Measurements from ENCODE around the gene IGSF23.
"Not testable (repeated sequence)": the region's sequence is repeated elsewhere in the genome, so short reads cannot be mapped to it uniquely, and the experiment has no call there.

Gene IGSF23

DNA sequence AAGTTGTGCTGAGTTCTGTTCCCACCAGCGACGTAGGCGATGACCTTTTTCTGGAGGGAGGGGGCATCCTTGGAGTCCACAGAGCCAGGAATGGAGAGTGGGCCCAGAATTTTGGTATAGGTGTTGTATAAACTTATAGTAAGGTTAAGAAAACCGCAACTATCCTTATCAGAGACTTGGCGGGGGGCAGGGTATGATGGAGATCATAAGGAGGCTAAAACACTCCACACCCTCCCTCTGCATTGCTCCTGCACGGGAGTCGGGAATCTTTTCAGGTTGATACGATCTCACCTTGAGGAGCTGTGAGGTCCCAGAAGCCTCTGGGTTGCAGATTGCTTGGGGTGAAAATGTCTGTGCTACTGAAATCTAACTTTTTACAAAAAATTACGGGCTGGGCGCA lies 51.6 kb downstream of the IGSF23 start:
- DNase-seq (ENCODE audit: low read depth in 2 of 2) = no peak

GRCh38 chr19:44666852-44667556 lies 53.6 kb downstream of the IGSF23 start:
- no peak for DNase-seq (ENCODE audit: low read depth in 2 of 2)

DNA sequence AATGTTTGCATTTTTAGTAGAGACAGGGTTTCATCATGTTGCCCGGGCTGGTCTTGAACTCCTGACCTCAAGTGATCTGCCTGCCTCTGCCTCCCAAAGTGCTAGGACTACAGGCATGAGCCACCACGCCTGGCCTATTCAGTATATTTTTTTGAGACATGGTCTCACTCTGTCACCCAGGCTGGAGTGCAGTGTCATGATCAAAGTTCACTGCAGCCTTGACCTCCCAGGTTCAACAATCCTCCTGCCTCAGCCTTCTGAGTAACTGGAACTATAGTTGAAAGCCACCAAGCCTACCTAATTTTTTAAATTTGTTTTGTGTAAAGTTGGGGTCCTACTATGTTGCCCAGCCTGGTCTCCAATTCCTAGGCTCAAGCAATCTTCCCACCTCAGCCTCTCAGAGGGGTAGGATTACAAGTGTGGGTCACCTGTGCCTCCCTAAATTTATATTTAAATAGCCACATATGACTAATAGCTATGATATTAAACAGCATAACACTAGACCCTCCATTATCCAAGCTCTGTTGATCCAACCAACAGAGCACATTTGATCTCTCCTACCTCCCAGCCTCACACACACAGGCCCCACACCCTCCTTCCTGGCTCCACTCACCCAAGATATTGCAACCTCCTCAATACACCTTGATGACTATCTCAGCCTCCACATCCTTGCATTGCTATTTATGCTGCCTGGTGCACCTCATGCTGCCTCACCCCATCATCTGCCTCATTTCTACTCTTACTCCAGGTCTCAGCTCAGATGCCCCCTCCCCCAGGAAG lies 55.8 kb downstream of the IGSF23 start:
- no peak for DNase-seq (ENCODE audit: low read depth in 2 of 2)

- DNase-seq (ENCODE audit: low read depth in 2 of 2) = not testable (repeated sequence)
Observed at GRCh38 chr19:44670027-44670426, 56.7 kb downstream of the IGSF23 start.

DNA sequence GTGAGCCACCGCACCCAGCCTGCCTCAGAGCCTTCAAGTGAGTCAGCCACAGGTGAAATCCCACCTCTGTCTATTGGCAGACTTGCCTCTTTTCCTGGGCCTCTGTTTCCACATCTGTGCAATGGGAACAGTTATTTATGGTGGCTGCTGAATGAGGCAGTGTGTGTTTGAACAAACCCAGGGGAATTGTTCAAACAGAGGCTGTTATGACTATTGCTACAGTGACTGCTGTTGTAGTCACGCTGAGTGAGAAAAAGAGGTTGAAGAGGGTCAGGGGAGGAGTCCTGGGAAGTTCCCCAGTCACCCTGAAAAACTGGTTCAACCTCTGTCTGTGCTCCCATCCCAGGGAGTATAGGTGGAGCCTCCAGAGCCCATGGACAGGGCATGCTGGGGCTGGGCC lies 58.0 kb downstream of the IGSF23 start, which contains the start of gene CEACAM19:
TSS of gene CEACAM19 (plus strand) at position 83 of the 400 bp plus-strand sequence. CDS start 450 bp downstream, outside the sequence.
- no peak for DNase-seq (ENCODE audit: low read depth in 2 of 2)

- no peak for DNase-seq (ENCODE audit: low read depth in 2 of 2)
Observed at GRCh38 chr19:44672226-44672625, 58.9 kb downstream of the IGSF23 start.

DNA sequence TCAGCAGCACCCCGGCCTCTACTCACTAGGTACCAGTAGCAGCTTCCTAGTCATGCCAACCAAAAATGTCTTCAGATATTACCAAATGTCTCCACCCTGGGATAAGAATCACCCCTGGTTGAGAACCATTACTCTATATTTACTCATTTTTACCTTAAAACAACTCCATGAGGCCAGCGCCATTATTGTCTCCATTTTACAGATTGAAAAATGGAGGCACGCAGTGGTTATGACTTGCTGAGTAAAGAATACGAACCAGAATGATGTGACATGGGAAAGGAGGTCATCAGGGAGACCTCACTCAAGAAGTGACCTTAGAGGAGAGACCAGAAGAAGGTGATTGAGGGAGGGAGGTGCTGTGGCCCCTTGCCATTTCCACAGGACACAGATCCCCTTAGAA lies 60.1 kb downstream of the IGSF23 start:
- DNase-seq (ENCODE audit: low read depth in 2 of 2) = no peak

DNA sequence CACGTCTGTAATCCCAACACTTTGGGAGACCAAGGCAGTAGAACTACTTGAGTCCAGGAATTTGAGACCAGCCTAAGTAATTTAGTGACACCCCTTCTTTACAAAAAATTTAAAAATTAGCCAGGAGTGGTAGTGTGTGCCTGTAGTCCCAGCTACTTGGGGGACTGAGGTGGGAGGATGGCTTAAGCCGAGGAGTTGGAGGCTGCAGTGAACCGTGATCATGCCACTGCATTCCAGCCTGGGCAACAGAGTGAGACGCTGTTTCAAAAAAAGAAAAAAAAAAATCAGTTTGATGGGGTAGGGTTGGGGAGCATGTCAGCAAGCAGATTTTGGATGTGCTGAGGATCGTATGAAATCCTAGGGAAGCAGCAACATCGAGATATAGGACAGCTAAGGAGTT lies 62.2 kb downstream of the IGSF23 start:
- DNase-seq (ENCODE audit: low read depth in 2 of 2) = no peak

DNA sequence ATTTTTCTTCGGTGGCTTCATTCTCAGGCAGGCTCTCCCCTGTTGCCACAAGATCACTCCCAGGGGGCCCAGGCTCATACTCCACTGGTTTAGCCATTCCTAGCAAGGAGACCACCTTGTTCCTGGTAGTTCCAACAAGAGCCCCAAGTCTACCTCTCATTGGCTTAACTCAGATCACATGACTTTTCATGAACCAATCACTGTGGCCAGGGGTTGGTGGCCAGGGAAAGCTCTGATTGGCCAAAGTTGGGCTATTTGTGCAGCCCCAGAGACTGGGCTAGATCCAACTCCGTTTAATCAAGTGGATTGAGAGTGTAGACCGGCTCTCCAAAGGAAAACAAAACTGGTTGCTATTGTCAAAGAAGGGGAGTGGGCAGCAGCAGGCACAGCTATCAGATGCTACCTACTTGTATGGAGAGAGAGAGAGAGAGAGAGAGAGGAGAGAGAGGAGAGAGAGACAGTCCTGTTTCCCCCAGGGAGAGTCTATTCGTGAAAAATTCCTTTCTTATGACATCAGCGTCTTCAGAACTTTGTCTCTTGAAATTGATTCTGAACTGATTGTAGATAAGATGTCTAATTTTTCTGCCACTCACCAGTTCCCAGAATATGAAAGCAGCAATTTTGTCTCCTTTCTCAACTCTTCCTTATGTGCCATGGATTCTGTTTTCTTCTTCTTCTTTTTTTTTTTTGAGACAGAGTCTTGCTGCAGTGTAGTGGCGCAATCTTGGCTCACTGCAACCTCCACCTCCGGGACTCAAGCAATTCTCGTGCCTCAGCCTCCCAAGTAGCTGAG lies 63.9 kb downstream of the IGSF23 start:
- no peak for DNase-seq (ENCODE audit: low read depth in 2 of 2)

DNA sequence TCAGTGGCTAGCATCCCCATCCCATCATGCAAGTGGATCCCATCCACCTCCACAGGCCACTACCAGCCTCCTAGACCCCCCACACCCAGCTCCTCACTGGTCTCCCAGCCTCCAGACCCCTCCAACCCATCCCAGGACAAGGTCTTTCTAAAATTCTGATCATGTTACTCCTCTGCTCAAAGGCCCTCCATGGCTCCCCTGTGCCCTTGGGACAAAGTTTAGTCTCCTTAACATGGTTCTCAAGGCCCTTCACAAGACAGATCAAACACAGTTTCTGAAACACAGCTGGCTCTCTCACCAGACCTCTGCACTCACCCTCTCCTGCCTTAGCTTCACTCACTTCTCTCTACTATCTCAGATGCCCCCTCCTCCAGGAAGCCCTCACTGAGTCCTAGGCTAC lies 67.2 kb downstream of the IGSF23 start:
- no peak for DNase-seq (ENCODE audit: low read depth in 2 of 2)

GRCh38 chr19:44681992-44682790 lies 68.8 kb downstream of the IGSF23 start:
- DNase-seq (ENCODE audit: low read depth in 2 of 2) = no peak

DNA sequence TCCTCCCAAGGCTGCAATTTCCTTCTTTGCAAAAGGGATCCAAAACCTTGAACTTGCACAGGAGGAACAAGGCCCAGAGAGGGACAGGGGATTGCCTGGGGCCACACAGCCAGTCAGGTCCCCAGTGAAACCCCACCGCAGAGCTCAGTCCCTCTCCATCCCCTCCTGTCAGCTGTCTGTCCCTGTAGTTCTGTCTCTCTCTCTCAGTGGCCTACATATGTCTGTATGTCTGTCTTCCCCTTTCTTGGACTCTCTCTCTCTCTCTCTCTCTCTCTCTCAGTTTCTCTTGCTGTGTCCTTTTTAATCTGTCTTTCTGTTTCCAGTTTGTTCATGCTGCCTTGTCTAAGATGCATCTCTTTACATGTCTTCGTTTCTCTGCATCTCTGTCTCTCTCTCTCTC lies 69.4 kb downstream of the IGSF23 start:
- no peak for DNase-seq (ENCODE audit: low read depth in 2 of 2)

DNA sequence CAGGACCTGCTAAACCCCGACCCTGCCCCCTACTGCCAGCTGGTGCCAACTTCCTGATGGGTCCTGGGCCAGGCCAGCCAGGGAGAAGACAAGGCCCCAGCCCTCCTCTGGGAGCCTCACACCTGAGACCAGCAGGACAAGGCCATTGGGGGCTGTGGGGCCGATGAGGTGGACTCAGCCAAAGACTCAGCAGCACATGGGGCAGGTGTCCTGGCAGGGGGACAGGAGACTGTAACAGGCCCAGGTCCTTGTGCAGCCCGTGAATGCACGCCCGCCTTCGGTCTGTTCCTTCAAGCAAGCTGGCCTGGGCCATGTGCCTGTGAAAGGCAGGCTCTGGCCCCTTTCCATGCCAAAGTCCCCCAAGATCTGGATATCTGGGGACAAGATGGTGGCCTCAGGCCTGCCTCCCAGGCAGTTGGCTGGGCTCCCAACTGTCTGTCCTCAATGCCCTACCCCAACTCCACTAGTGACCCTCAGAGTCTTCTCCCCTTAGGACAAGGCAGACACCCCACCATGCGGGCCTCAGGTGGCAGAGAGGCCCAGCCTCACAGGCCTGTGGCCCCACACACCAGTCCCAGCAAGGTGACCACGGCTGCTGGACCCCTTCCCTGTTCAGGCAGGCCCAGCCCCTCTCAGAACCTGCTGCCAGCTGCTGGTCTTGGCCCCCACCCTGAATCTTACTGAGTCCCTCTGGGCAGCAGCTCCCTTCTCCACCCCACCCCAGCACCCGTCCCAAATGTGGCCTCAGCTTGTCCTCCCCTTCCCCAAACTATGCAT lies 70.3 kb downstream of the IGSF23 start:
- DNase-seq (ENCODE audit: low read depth in 2 of 2) = no peak

DNA sequence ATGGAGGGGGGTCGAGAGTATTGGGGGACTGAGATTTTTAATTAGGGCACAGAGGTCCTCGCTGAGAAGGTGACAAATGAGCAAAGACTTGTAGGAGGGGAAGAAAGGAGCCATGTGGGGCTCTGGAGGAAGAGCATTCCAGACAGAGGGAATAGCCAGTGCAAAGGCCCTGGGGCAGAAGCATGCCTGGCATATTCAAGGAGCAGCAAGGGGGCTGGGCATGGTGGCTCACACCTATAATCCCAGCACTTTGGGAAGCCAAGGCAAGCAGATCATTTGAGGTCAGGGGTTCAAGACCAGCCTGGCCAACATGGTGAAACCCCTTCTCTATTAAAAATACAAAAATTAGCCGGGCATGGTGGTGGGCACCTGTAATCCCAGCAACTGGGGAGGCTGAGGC lies 71.0 kb downstream of the IGSF23 start:
- not testable (repeated sequence) for DNase-seq (ENCODE audit: low read depth in 2 of 2)

- DNase-seq (ENCODE audit: low read depth in 2 of 2) = no peak
Observed at GRCh38 chr19:44684892-44685863, 71.8 kb downstream of the IGSF23 start.

DNA sequence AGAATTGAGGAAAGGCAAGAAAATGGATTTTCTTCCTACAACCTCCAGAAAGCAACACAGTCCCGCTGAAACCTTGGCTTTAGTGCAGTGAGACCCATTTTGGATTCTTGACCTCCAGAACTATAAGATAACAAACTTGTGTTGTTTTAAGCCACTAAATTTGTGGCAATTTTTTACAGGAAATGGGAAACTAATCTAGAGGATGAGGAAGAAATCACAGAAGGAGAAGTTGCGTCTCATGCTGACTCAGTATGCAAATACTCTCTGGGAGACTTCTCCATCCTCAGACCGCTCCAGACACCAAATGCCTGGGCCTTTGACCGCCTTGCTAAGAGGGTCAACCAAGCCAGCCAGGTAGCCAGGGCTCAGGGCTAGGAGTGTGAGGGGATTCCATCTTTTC lies 72.5 kb downstream of the IGSF23 start:
- DNase-seq (ENCODE audit: low read depth in 2 of 2) = no peak
